ENCODE measurements around the gene SV2B.

- no peak for TF ChIP-seq CTCF (IDR thresholded peaks at IDR 0.05)
- TF ChIP-seq POLR2A (IDR thresholded peaks at IDR 0.05), result no peak
- TF ChIP-seq POLR2AphosphoS5 (IDR thresholded peaks at IDR 0.05), result no peak
These were observed 170.7 kb downstream of the SV2B start for GRCh38 chr15:91270747-91271146.

All from upper lobe of left lung (tissue), 4 donors.